ENCODE data around the gene FOXJ3. TPM values are rescaled to one million over a fixed set of nuclear protein-coding genes. Genes with fewer than 3 reads are reported as not detected.

Gene FOXJ3
- total RNA-seq, 4 donors from 2014 or later = 34.5 to 40.0 (median 36.1) TPM

GRCh38 chr1:42333662-42334239 is 1.3 kb downstream of the FOXJ3 start:
- no peak for DNase-seq (ENCODE audit: extremely low spot score)
- Histone ChIP-seq H3K4me1 (peaks cover 26 to 57% (median 52%) of the 10 kb centered on the region in 4 donors), H3K9me3 (no peaks in the 10 kb centered on the region), H3K27ac (replicated peaks in 1 of 4) (peak overlapping the region; percentile 92 to 97 (median 96)), H3K36me3 (no peaks in the 10 kb centered on the region), H3K4me3 (peak overlapping the region; percentile 90 to 99 (median 92)), H3K27me3 (no peaks in the 10 kb centered on the region)
- WGBS = 3% methylated on average over 6 of the region's 6 CpGs
- TF ChIP-seq EP300 (IDR thresholded peaks at IDR 0.05) = no peak
- no peak for TF ChIP-seq CTCF (IDR thresholded peaks at IDR 0.05)
- TF ChIP-seq POLR2A (IDR thresholded peaks at IDR 0.05; ENCODE audit: low read depth) = no peak
- no peak for TF ChIP-seq POLR2AphosphoS5 (IDR thresholded peaks at IDR 0.05)
- intact Hi-C loops (cut with DNase I) = loop anchor here (10.0 kb wide), 2 partner anchors 299 to 351 kb away; partner anchors contain the start of gene YBX1

- TF ChIP-seq POLR2AphosphoS5 (IDR thresholded peaks at IDR 0.05) (no peak), EP300 (IDR thresholded peaks at IDR 0.05) (no peak), POLR2A (IDR thresholded peaks at IDR 0.05; ENCODE audit: low read depth) (no peak), CTCF (IDR thresholded peaks at IDR 0.05) (no peak)
- H3K4me1 ChIP-seq = peaks cover 28 to 66% (median 59%) of the 10 kb centered on the region in 4 donors
- no peaks in the 10 kb centered on the region for H3K9me3 ChIP-seq
- peak overlapping the region in 2 of 4 donors; percentile 92 to 95 for H3K27ac ChIP-seq (replicated peaks in 1 of 4)
- H3K4me3 ChIP-seq = peak overlapping the region in 1 of 4 donors; percentile 99
- intact Hi-C loops (cut with DNase I) = loop anchor here (10.0 kb wide), 2 partner anchors 298 to 352 kb away; partner anchors contain the start of gene YBX1
- no peaks in the 10 kb centered on the region for H3K27me3 ChIP-seq
- DNase-seq (ENCODE audit: extremely low spot score) = no peak
- H3K36me3 ChIP-seq = no peaks in the 10 kb centered on the region
- 77% methylated on average over 6 of the region's 6 CpGs for WGBS
Observed at GRCh38 chr1:42332877-42333276, 2.2 kb downstream of the FOXJ3 start.

GRCh38 chr1:42330215-42330614 is 4.8 kb downstream of the FOXJ3 start:
- no peaks in the 10 kb centered on the region for H3K27me3 ChIP-seq
- no peaks in the 10 kb centered on the region for H3K36me3 ChIP-seq
- TF ChIP-seq EP300 (IDR thresholded peaks at IDR 0.05) = no peak
- TF ChIP-seq POLR2A (IDR thresholded peaks at IDR 0.05; ENCODE audit: low read depth) = no peak
- no peak for TF ChIP-seq CTCF (IDR thresholded peaks at IDR 0.05)
- no peak for TF ChIP-seq POLR2AphosphoS5 (IDR thresholded peaks at IDR 0.05)
- WGBS = 93% methylated on average over 10 of the region's 10 CpGs
- intact Hi-C loops (cut with DNase I) = loop anchor here (10.0 kb wide), 2 partner anchors 295 to 355 kb away; partner anchors contain the start of gene YBX1
- no peak overlapping the region for H3K27ac ChIP-seq (replicated peaks in 1 of 4)
- no peak for DNase-seq (ENCODE audit: extremely low spot score)
- H3K9me3 ChIP-seq = no peaks in the 10 kb centered on the region
- no peak overlapping the region for H3K4me3 ChIP-seq
- H3K4me1 ChIP-seq = peaks cover 25 to 78% (median 68%) of the 10 kb centered on the region in 4 donors

GRCh38 chr1:42328916-42329496 is 6.0 kb downstream of the FOXJ3 start:
- Histone ChIP-seq H3K4me1 (peaks cover 32 to 87% (median 74%) of the 10 kb centered on the region in 4 donors), H3K27me3 (no peaks in the 10 kb centered on the region), H3K27ac (replicated peaks in 1 of 4) (no peak overlapping the region), H3K4me3 (no peak overlapping the region), H3K9me3 (no peaks in the 10 kb centered on the region), H3K36me3 (no peaks in the 10 kb centered on the region)
- 89% methylated on average over 4 of the region's 4 CpGs for WGBS
- intact Hi-C loops (cut with DNase I) = no loop called here
- TF ChIP-seq CTCF (IDR thresholded peaks at IDR 0.05) = no peak
- no peak for TF ChIP-seq EP300 (IDR thresholded peaks at IDR 0.05)
- TF ChIP-seq POLR2A (IDR thresholded peaks at IDR 0.05; ENCODE audit: low read depth) = no peak
- no peak for TF ChIP-seq POLR2AphosphoS5 (IDR thresholded peaks at IDR 0.05)
- no peak for DNase-seq (ENCODE audit: extremely low spot score)

All from esophagus muscularis mucosa (tissue), 4 donors.